ENCODE data around the gene LRRC75A.

GRCh38 chr17:16486373-16487250, 5.4 kb downstream of the LRRC75A start:
- TF ChIP-seq CTCF (IDR thresholded peaks at IDR 0.05; ENCODE audit: low read depth, low read length) (no peak), EZH2phosphoT487 (IDR thresholded peaks at IDR 0.05; ENCODE audit: low read depth) (no peak)

All from OCI-LY3 (cell line).